HG02642 (cell line): ENCODE measurements around the gene PPP2R2C.

Experiments used
- ATAC-seq: cut with Tn5 transposase; IDR thresholded peaks from one replicate; pipeline ENCODE4 v1.9.1; 2021; ENCODE audit warnings: mild to moderate bottlenecking; ENCODE audit not compliant: unreplicated experiment, poor library complexity

PPP2R2C gene

GRCh38 chr4:6369924-6370645 lies 102.3 kb downstream of the PPP2R2C start:
- ATAC-seq, result no peak

DNA sequence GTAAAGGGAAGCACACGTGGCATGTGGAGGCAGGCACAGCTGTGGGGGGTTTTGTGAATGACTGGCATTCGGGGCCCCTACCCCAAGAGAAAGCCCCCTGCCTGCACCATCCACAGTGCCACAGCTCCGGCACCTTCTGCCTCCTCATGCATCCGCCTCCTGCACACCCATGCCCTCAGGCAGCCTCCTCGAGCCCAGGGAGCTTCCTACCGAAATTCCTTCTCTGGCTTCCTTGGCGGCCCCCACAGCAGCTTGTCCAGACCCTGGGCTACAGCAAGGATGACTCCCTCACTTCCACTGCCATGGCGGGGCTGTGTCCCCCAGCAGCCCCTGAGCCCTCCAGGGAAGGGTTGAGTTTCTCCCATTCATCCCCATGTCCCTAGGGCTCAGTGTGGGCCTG lies 102.9 kb downstream of the PPP2R2C start:
- ATAC-seq, result no peak

GRCh38 chr4:6369035-6369434 lies 103.4 kb downstream of the PPP2R2C start:
- no peak for ATAC-seq

GRCh38 chr4:6368601-6369000 lies 103.8 kb downstream of the PPP2R2C start:
- no peak for ATAC-seq

GRCh38 chr4:6368096-6368495 lies 104.3 kb downstream of the PPP2R2C start:
- ATAC-seq, result no peak

GRCh38 chr4:6367371-6367851 lies 105.0 kb downstream of the PPP2R2C start:
- no peak for ATAC-seq

DNA sequence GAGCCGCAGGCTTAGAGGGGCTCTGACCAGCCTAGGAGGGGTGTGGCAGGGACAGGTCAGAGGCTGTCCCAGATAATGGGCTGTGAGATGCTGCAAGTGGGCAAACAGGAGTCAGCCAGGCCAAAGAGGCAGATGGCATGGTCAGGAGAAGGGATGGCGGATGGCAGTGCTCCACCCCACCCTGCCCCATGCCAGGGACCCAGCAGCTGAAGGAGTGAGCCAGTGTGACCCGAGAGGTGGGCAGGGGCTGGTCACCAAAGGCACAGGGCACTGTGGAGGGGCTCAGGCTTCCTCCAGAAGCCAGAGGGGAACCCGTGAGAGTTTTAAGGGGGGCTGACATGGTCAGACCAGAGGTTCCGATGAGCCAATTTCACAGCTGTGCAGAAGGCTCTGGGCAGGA lies 105.8 kb downstream of the PPP2R2C start:
- ATAC-seq, result no peak

- no peak for ATAC-seq
Measured at GRCh38 chr4:6365545-6366086, 106.8 kb downstream of the PPP2R2C start.

- no peak for ATAC-seq
Measured at GRCh38 chr4:6364581-6364980, 107.8 kb downstream of the PPP2R2C start.

DNA sequence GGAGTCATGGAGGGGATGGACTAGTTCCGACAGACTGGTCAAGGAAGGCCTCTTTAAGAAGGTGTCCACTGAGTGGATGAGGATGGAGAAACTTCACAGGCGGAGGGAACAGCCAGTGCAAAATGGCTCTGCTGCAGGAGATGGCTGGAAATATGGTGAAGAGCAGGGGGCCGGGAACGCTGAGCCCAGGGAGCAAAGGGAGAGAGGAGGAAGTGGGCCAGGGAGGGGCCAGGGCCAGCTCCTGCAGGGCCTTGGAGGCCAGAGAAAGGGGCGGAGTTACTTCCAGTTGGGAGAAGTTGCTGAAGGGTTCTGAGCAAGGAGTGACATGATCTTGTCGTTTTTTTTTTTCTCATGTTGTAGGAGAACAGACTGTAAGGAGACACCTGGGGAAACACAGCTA lies 108.3 kb downstream of the PPP2R2C start:
- no peak for ATAC-seq

DNA sequence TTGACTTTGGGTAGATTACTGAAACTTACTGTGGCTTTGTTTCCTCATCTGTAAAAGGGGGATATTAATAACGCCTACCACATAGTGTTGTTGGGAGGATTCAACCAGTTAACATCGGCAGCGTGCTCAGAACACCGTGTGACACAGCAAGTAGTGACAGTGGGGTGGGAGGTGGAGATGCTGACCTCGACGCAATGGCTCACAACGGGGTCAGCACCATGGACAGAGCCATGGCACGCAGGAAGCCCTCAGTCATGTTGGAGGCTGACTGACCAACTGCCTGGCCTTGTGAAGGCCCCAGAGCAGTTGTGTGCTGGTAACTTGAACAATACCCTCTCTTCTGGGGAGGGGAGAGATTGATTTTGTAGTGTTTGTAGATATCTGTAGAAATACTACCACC lies 109.5 kb downstream of the PPP2R2C start:
- no peak for ATAC-seq

DNA sequence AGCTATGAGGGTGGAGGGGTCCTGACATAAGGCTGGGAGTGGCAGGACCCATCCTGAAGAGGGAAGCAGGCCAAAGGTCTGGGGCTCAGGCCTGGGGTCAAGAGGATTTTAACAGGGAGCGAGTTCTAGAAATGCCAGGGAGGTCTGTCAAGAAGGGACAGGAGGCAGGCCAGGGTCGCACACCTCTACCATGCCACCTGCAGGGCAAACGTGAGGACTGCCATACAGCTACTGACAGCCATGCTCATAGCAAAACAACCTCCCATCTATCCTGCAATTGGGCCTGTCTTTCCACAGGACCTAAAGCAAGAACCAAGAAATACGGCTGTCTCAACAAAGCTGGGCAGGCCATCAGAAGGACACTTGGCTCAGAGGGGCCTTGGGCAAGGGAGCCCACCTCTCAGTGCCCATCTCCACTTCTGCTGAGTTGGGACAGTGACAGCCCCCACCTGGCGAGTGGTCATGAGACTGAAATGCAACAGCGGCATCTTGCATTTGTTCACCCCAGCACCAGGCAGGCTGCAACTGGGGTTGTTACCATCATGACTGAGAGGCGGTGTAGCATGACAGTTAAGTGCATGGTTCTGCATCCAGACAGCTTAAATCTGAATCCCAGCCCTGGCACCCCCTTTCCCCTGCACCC lies 110.0 kb downstream of the PPP2R2C start:
- ATAC-seq, result no peak

- no peak for ATAC-seq
Measured at GRCh38 chr4:6361076-6361784, 111.2 kb downstream of the PPP2R2C start.

- no peak for ATAC-seq
Measured at GRCh38 chr4:6360385-6360784, 112.0 kb downstream of the PPP2R2C start.

- ATAC-seq, result no peak
Measured at GRCh38 chr4:6359536-6360308, 112.7 kb downstream of the PPP2R2C start.

GRCh38 chr4:6357476-6357875 lies 114.9 kb downstream of the PPP2R2C start:
- no peak for ATAC-seq

GRCh38 chr4:6356076-6356560 lies 116.3 kb downstream of the PPP2R2C start:
- no peak for ATAC-seq

- ATAC-seq, result no peak
Measured at GRCh38 chr4:6355052-6355451, 117.4 kb downstream of the PPP2R2C start.

DNA sequence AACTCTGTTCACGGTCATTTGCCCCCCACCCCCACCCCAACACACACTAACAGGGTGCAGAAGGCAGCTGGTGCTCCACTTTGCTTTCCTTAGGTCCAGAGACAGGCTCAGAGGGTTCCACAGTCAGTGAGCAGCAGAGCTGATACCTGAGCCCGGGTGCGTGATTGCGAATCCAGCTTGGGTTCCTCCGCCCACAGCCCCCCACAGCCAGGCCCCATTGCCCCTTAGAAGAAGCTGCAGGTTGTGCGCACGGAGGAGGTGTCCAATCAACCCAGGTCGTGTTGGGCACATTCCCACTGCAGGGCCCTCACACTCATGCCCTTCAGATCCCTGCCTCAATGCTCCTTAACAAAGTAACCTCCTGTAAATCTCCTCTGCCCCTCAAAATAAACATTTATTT lies 117.8 kb downstream of the PPP2R2C start:
- ATAC-seq, result no peak

DNA sequence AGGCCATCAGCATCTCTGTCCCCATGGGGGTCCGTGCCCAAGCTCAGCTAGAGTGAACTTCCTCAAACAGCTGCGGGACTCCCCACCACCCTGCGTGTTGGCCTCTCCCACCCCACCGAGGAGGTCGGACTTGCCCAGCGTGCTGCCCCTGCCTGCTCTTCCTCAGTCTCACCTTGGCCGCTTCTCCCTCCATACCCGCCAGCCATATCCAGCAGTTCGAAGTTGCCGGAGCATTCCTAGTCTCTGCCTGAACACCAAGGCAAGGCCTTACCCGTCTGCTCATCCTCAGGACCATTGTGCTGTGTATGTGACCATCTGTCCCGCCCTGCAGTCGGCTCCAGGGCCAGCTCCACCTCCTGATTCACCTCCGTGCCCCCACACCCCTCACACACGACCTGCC lies 118.3 kb downstream of the PPP2R2C start:
- ATAC-seq, result no peak
